IPS DF 6.9 (cell line): ENCODE results near the gene MAU2.

ENCODE experiments used
- DNase-seq: peaks from one replicate; pipeline ENCODE4 v3.0.0-alpha.2; 2013; ENCODE audit warnings: low read depth, low spot score
- H3K27ac ChIP-seq: one replicate; pipeline ENCODE4 v1.5.1; 2013; ENCODE audit warnings: low read length, control low read depth
- H3K27me3 ChIP-seq: 2 replicates; pipeline ENCODE4 v1.6.1; 2013; ENCODE audit warnings: mild to moderate bottlenecking, low read length; ENCODE audit not compliant: control insufficient read depth, insufficient read depth
- H3K36me3 ChIP-seq: 2 replicates; pipeline ENCODE4 v1.6.1; 2013; ENCODE audit warnings: low read length; ENCODE audit not compliant: control insufficient read depth, insufficient read depth
- H3K4me1 ChIP-seq: 2 replicates; pipeline ENCODE4 v1.6.1; 2013; ENCODE audit warnings: low read length; ENCODE audit not compliant: control insufficient read depth, insufficient read depth
- H3K4me3 ChIP-seq: 2 replicates; pipeline ENCODE4 v1.5.1; 2013; ENCODE audit warnings: mild to moderate bottlenecking, low read length
- H3K9me3 ChIP-seq: 2 replicates; pipeline ENCODE4 v1.6.1; 2013; ENCODE audit warnings: low read length, inconsistent platforms; ENCODE audit not compliant: control insufficient read depth, insufficient read depth
- WGBS: extraction: QIAGEN DNeasy Blood & Tissue Kit; methylation state at CpG from one replicate; pipeline ENCODE4 v1.1.7; 2013; ENCODE audit warnings: mixed read lengths, missing lambda C conversion rate; ENCODE audit not compliant: insufficient read length, insufficient coverage; 5-methylcytosine and 5-hydroxymethylcytosine counted together

Gene MAU2

DNA sequence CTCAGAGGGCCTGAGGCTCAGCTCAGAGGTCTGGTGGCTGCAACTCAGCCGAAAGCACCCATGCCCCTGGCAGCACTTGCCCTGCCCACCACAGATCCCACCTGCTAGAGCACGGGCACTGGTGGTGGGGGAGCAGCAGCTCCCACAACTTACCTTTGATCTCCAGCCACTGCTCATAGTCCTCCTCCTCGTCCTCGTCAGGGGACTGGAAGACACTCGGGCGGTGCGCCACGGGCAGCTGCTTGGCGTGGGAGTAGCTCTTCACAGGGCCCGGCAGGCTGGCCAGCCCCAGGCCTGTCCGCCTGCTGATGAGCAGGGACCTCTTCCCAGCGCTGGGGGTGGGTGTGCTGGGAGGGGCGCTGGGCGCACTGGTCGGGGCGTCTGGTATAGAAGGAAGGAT is 14.9 kb upstream of the MAU2 start:
- peaks cover 54% of the 10 kb centered on the region for H3K36me3 ChIP-seq
- WGBS = no CpG with 5 or more reads among the region's 16 CpGs
- H3K27me3 ChIP-seq = no peaks in the 10 kb centered on the region
- no peaks in the 10 kb centered on the region for H3K4me1 ChIP-seq
- no peak overlapping the region for H3K4me3 ChIP-seq
- no peak overlapping the region for H3K27ac ChIP-seq
- no peaks in the 10 kb centered on the region for H3K9me3 ChIP-seq
- no peak for DNase-seq

DNA sequence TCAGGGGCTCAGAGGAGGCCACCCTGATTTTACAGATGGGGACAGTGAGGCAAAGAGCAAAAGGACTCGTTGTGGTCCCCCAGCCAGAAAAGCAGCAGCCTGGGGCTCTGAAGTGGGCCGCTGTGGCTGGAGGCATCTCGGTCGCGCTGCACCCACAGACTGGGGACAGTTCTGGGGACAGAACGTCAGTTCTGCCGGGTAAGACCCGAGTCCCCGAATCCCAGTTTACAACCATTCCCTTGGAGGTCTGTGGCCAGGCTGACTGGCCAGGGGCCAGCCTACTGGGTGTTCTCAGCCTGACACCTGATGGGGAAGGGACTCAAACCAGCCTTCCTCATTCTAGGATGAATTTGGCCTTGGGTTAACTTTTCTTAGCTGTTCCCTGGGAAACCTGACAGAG is 14.4 kb upstream of the MAU2 start:
- Histone ChIP-seq H3K27me3 (no peaks in the 10 kb centered on the region), H3K4me3 (no peak overlapping the region), H3K4me1 (no peaks in the 10 kb centered on the region), H3K9me3 (no peaks in the 10 kb centered on the region), H3K36me3 (peaks cover 49% of the 10 kb centered on the region), H3K27ac (no peak overlapping the region)
- DNase-seq = no peak
- WGBS = no CpG with 5 or more reads among the region's 9 CpGs

DNA sequence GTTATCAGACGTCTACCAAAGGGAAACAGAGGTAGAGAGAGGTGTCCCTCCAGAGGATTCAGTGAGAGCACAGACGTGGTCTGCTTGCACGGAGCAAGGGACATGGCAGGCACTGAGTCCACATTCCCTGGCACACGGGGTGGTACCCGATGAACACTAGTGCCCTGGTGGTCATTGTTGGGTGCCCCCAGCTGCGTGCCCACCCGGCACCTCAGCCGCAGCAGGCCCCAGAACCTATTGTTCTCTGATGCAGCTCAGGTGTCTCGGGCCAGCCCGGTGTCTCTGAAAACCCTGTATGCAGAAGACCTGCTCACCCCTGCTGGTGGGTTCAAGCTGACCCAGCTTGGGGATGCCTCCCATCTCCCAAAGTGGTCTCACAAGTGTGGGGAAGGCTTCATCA is 12.3 kb upstream of the MAU2 start:
- Histone ChIP-seq H3K36me3 (peaks cover 36% of the 10 kb centered on the region), H3K27ac (no peak overlapping the region), H3K27me3 (no peaks in the 10 kb centered on the region), H3K4me3 (no peak overlapping the region), H3K9me3 (no peaks in the 10 kb centered on the region), H3K4me1 (no peaks in the 10 kb centered on the region)
- no CpG with 5 or more reads among the region's 10 CpGs for WGBS
- DNase-seq = no peak

DNA sequence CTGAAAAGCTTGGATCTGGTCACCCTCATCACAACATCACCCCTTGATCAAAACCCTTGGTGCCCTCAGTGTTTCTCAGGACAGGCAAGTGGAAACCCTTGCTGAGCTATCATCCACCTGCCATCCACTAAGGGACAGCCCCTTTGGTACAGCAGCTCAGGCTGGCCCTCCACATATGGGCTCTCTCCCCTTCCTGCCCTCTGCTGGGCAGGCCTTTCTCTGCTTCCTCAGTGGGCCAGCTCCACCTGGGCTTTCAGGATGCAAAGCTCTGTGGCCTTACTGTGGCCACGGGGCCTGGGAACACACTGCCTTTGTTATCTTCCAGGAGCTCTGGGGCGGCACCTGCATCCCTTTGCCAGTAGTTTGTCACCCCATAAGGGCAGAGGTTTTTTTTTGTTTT is 5.2 kb upstream of the MAU2 start:
- no peaks in the 10 kb centered on the region for H3K9me3 ChIP-seq
- DNase-seq = no peak
- no peak overlapping the region for H3K4me3 ChIP-seq
- no peaks in the 10 kb centered on the region for H3K27me3 ChIP-seq
- no CpG with 5 or more reads among the region's 2 CpGs for WGBS
- peaks cover 3% of the 10 kb centered on the region for H3K4me1 ChIP-seq
- H3K27ac ChIP-seq = no peak overlapping the region
- H3K36me3 ChIP-seq = peaks cover 7% of the 10 kb centered on the region; the same call in 1 of the 2 replicates

DNA sequence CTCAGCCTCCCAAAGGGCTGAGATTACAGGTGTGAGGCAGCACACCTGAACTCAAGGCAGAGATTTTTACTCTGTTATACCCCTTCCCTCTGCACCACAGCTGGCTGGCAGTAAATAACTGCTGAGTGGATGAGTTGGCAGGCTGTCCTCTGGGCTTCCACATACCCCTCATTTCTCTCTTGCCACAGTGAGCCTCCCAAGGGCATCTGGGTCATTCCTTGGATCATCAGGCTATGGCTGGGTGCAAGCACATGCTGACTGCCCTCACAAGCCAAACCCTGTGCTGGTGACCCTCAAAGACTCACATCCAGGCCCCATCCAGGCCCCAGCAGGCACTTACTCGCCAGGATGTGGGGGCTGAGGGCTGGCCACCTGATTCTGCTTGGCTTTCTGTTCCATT is 4.5 kb upstream of the MAU2 start:
- no peak overlapping the region for H3K4me3 ChIP-seq
- H3K27ac ChIP-seq = no peak overlapping the region
- H3K27me3 ChIP-seq = no peaks in the 10 kb centered on the region
- peaks cover 7% of the 10 kb centered on the region; the same call in 1 of the 2 replicates for H3K36me3 ChIP-seq
- H3K9me3 ChIP-seq = no peaks in the 10 kb centered on the region
- H3K4me1 ChIP-seq = peaks cover 3% of the 10 kb centered on the region
- no peak for DNase-seq
- WGBS = no CpG with 5 or more reads among the region's 1 CpG

DNA sequence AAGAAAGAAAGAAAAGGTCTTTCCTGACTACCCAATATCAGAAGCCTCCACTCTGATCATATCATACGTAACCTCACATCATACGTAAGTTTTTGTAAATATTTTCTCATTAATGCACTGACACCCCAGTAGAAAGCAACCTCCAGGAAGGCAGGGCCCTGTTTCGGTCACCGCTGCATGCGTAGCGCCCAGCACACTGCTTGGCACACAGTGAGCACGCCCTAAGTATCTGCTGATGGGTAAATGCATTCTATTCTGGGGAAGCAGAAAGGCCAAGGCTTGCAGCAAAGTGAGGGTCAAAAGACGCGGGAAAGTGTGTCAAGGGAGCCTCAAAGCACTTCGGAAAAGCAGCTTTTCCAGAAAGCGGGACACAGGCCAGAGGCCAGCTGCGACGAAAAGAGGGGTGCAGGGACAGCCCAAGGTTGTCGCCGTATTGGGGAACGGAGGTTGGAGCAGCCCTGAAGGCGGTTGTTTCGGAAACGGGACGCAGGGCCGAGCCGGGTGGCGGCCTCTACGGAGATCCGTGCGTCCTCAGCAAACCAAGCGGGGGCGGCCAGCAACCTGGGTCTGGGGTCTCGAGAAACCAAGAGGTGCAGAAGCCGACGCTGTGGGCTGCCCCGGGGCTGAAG is 783 bp upstream of the MAU2 start:
- no CpG with 5 or more reads among the region's 32 CpGs for WGBS
- no peaks in the 10 kb centered on the region for H3K27me3 ChIP-seq
- peak overlapping the region; percentile 84 for H3K4me3 ChIP-seq
- no peaks in the 10 kb centered on the region for H3K9me3 ChIP-seq
- no peak for DNase-seq
- H3K27ac ChIP-seq = no peak overlapping the region
- H3K4me1 ChIP-seq = peaks cover 4% of the 10 kb centered on the region
- H3K36me3 ChIP-seq = peaks cover 16% of the 10 kb centered on the region; the same call in 1 of the 2 replicates

DNA sequence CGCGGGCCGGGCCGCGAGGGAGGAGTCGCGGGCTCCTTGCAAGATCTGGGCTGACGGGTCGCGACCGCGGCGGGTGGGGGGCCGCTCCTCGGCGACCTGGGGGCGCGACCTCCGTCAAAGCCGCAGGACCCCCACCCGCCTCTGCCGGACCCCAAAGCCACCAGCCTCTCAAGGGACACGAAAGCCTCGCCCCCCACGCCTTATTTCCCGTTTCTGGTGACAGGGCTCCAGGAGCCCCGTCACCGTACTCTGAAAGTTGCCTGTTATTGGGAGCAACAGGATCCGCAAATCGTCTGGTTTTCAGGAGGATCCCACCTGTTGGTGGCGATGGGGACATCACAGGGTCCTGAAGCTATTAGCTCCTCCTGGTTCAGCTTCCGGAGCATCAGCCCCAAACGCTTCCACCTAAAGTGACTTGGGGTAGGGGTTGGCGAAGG is 530 bp downstream of the MAU2 start:
- no peak for DNase-seq
- Histone ChIP-seq H3K9me3 (no peaks in the 10 kb centered on the region), H3K36me3 (peaks cover 12% of the 10 kb centered on the region; the same call in 1 of the 2 replicates), H3K4me3 (peak overlapping the region; percentile 84), H3K27ac (no peak overlapping the region), H3K4me1 (peaks cover 4% of the 10 kb centered on the region), H3K27me3 (no peaks in the 10 kb centered on the region)
- no CpG with 5 or more reads among the region's 34 CpGs for WGBS

DNA sequence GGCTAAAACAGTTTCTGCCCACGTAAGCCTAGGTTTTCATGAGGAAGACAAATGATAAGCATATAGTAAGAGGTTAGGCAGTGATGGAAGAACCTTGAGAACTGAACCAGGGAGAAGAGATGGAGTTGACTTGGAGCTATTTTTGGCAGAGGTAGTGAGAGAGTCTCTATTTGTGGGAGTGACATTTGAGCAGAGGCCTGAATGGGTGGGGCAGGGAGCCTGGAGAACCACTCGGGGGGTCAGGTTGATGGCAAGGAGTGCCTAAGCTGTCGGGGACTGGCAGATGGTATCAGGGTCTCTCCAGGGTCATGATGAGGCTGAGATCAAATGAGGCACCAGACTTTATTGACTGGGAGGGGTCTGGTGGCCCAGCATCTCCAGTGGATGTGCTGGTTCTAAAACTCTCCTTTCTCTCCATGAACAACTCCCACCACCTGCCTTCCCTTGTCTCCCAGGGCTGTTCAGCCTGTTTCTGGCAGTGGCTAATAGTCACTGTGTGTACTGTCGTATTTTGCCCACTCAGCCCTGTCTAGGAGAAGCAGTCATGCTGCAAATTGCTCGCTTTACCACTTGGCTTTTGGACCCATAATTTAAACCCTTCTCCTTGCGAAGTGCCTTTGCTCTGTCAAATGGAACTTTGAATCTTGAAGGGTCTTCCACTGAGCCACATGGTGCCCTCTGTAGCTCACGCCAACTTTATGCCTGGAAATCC is 3.6 kb downstream of the MAU2 start:
- Histone ChIP-seq H3K36me3 (peaks cover 13% of the 10 kb centered on the region; the same call in 1 of the 2 replicates), H3K4me3 (no peak overlapping the region), H3K9me3 (no peaks in the 10 kb centered on the region), H3K27me3 (no peaks in the 10 kb centered on the region), H3K27ac (no peak overlapping the region), H3K4me1 (peaks cover 4% of the 10 kb centered on the region)
- no CpG with 5 or more reads among the region's 7 CpGs for WGBS
- no peak for DNase-seq

DNA sequence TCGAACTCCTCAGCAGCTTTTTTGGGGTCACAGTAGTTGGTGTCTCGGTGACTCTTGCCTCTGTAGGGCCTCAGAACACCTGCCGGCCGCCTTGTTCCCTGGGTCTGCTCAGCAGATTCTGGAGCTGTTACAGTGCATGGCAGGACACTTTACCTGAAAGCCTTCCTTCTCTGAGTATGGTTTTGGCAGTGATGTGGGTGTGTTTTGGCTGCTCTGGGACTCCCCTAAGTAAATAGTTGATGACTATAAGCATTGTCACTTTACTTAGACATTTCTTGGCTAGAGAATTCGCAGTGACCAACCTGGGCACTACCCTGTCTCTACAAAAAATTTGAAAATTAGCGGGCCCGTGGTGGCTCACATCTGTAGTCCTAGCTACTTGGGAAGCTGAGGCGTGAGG is 7.0 kb downstream of the MAU2 start:
- no CpG with 5 or more reads among the region's 8 CpGs for WGBS
- peaks cover 15% of the 10 kb centered on the region; the same call in 1 of the 2 replicates for H3K36me3 ChIP-seq
- DNase-seq = no peak

DNA sequence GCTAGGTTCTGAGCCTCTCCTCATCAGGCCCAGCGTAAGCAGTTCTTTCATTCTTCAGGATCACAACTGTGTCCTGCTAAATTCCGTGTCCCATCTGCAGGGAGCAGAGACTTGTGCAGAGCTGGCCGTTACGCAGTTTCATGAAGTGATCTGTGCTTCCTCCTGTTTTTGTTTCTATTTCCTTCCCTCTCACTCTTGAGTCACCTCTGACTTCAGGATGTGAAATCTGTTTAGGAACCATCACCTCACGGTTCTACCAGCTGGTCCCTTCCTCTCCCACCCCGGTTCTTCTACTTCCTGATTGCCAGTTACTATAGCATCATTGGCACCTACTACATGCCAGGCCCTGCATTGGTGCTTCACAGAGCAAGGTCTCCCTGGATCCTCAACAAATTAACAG is 8.5 kb downstream of the MAU2 start:
- no peaks in the 10 kb centered on the region for H3K9me3 ChIP-seq
- H3K4me1 ChIP-seq = no peaks in the 10 kb centered on the region
- H3K4me3 ChIP-seq = no peak overlapping the region
- DNase-seq = no peak
- H3K27me3 ChIP-seq = no peaks in the 10 kb centered on the region
- H3K36me3 ChIP-seq = peaks cover 8% of the 10 kb centered on the region; the same call in 1 of the 2 replicates
- no CpG with 5 or more reads among the region's 6 CpGs for WGBS
- H3K27ac ChIP-seq = no peak overlapping the region

More for the DNA sequence above, 7.0 kb downstream of the MAU2 start:
- no peaks in the 10 kb centered on the region for H3K27me3 ChIP-seq
- H3K4me3 ChIP-seq = no peak overlapping the region
- H3K4me1 ChIP-seq = no peaks in the 10 kb centered on the region
- H3K27ac ChIP-seq = no peak overlapping the region
- H3K9me3 ChIP-seq = no peaks in the 10 kb centered on the region
